PC-9 (cell line): ENCODE data around the gene NTM. TPM values are rescaled to one million over a fixed set of nuclear protein-coding genes. Genes with fewer than 3 reads are reported as not detected.

Source experiments
- BruUV-seq: library from RNA; stranded (reverse); fragments of 400-500 nt; replicated peaks from 2 replicates; lab custom pipeline; 2021; lab: Mats Ljungman, UMichigan
- CTCF ChIA-PET: fragments of 300-600 bp; sonication (Branson Sonifier 250); formaldehyde crosslinking; loops from one replicate; lab custom pipeline; 2022; ENCODE audit warnings: antibody characterized with exemption; lab: Charles Lee
- POLR2A ChIA-PET: fragments of 300-600 bp; sonication (Branson Sonifier 250); formaldehyde crosslinking; loops from one replicate; lab custom pipeline; 2022; ENCODE audit warnings: antibody characterized with exemption; ENCODE audit not compliant: unreplicated experiment; lab: Charles Lee
- DNase-seq, 2 experiments: peaks; one replicate each; pipeline versions ENCODE4 v3.0.0 to v3.0.0-alpha.2; 2015 to 2022; ENCODE audit warnings: mixed read lengths in 1 of 2
- H2AFZ ChIP-seq: fragments of 200-600 bp; sonication (generic); 2 replicates; pipeline ENCODE4 v1.8.1; 2017; ENCODE audit warnings: antibody characterized with exemption
- H3F3A ChIP-seq: fragments of 200-600 bp; sonication (generic); 2 replicates; pipeline ENCODE4 v1.8.1; 2017; ENCODE audit warnings: antibody characterized with exemption, mild to moderate bottlenecking, low read depth; ENCODE audit not compliant: insufficient read depth
- H3K27ac ChIP-seq: fragments of 200-600 bp; sonication (generic); 2 replicates; pipeline ENCODE4 v1.6.1; 2016; ENCODE audit warnings: mixed run types
- H3K27me3 ChIP-seq: fragments of 200-600 bp; sonication (generic); 2 replicates; pipeline ENCODE4 v1.6.1; 2016; ENCODE audit warnings: low read depth, mixed run types; ENCODE audit not compliant: insufficient read depth
- H3K36me3 ChIP-seq: fragments of 200-600 bp; sonication (generic); 2 replicates; pipeline ENCODE4 v1.6.1; 2016; ENCODE audit warnings: low read depth, mixed run types
- H3K4me1 ChIP-seq: fragments of 200-600 bp; sonication (generic); replicated peaks from 2 replicates; pipeline ENCODE4 v1.6.1; 2016; ENCODE audit warnings: mixed run types; ENCODE audit not compliant: insufficient read depth
- H3K4me2 ChIP-seq: fragments of 200-600 bp; sonication (generic); 2 replicates; pipeline ENCODE4 v1.6.1; 2017; ENCODE audit warnings: mixed run types
- H3K4me3 ChIP-seq: fragments of 200-600 bp; sonication (generic); 2 replicates; pipeline ENCODE4 v1.6.1; 2016; ENCODE audit warnings: mixed run types
- H3K79me2 ChIP-seq: fragments of 200-600 bp; sonication (generic); 2 replicates; pipeline ENCODE4 v1.6.1; 2017; ENCODE audit warnings: low read depth, mixed run types
- H3K9me2 ChIP-seq: fragments of 200-600 bp; sonication (generic); 2 replicates; pipeline ENCODE4 v1.8.1; 2017; ENCODE audit warnings: mild to moderate bottlenecking; ENCODE audit not compliant: insufficient read depth
- H3K9me3 ChIP-seq: fragments of 200-600 bp; sonication (generic); 2 replicates; pipeline ENCODE4 v1.8.1; 2016; ENCODE audit warnings: low read depth; ENCODE audit not compliant: insufficient read depth
- H4K20me1 ChIP-seq: fragments of 200-600 bp; sonication (generic); 2 replicates; pipeline ENCODE4 v1.8.1; 2017; ENCODE audit not compliant: insufficient read depth
- CTCF ChIP-seq: fragments of 200-600 bp; sonication (generic); conservative IDR thresholded peaks from 2 replicates; pipeline ENCODE4 v1.6.1; 2017; ENCODE audit warnings: mixed run types, antibody characterized with exemption, mild to moderate bottlenecking, moderate library complexity
- EZH2 ChIP-seq: fragments of 200-600 bp; sonication (generic); IDR thresholded peaks from 2 replicates; pipeline ENCODE4 v1.8.0; 2017; ENCODE audit warnings: antibody characterized with exemption, low read depth
- intact Hi-C: fragments of 100-400 bp; cut with micrococcal nuclease; formaldehyde crosslinking; loops from one replicate; pipeline ENCODE4 v1.10.0; 2022; ENCODE audit not compliant: unreplicated experiment
- total RNA-seq: library from RNA; stranded (reverse); gene quantifications from 2 replicates; pipeline ENCODE4 v1.2.3, GENCODE V29; 2021

NTM gene
- total RNA-seq, 1 experiment from 2014 or later: not detected

- Histone ChIP-seq H4K20me1 (no peaks in the 10 kb centered on the region), H3K27ac (no peak overlapping the region), H3K9me2 (no peaks in the 10 kb centered on the region), H2AFZ (no peak overlapping the region), H3K36me3 (no peaks in the 10 kb centered on the region), H3F3A (no peaks in the 10 kb centered on the region), H3K4me2 (no peak overlapping the region), H3K27me3 (no peaks in the 10 kb centered on the region), H3K79me2 (no peaks in the 10 kb centered on the region), H3K9me3 (no peaks in the 10 kb centered on the region), H3K4me1 (no peaks in the 10 kb centered on the region), H3K4me3 (no peak overlapping the region)
- TF ChIP-seq CTCF (no peak), EZH2 (no peak)
- DNase-seq: no peak
- intact Hi-C loops: no loop called here
- ChIA-PET POLR2A (no interaction called here), CTCF (no interaction called here)
- no TSS peak for BruUV-seq
Measured at GRCh38 chr11:131413217-131413616, 42.8 kb downstream of the NTM start.

- Histone ChIP-seq H3K4me1 (no peaks in the 10 kb centered on the region), H3K27me3 (no peaks in the 10 kb centered on the region), H3K4me2 (no peak overlapping the region), H3F3A (no peaks in the 10 kb centered on the region), H2AFZ (no peak overlapping the region), H4K20me1 (no peaks in the 10 kb centered on the region), H3K9me3 (no peaks in the 10 kb centered on the region), H3K27ac (no peak overlapping the region), H3K9me2 (no peaks in the 10 kb centered on the region), H3K36me3 (no peaks in the 10 kb centered on the region), H3K4me3 (no peak overlapping the region), H3K79me2 (no peaks in the 10 kb centered on the region)
- CTCF ChIA-PET: no interaction called here
- DNase-seq: no peak
- POLR2A ChIA-PET: no interaction called here
- no TSS peak for BruUV-seq
- intact Hi-C loops: no loop called here
- TF ChIP-seq CTCF: no peak
- TF ChIP-seq EZH2: no peak
Measured at GRCh38 chr11:131418189-131418588, 47.8 kb downstream of the NTM start.

- no peaks in the 10 kb centered on the region for H4K20me1 ChIP-seq
- no peaks in the 10 kb centered on the region for H3F3A ChIP-seq
- POLR2A ChIA-PET: no interaction called here
- BruUV-seq: no TSS peak
- intact Hi-C loops: no loop called here
- H3K79me2 ChIP-seq: no peaks in the 10 kb centered on the region
- H3K9me2 ChIP-seq: no peaks in the 10 kb centered on the region
- DNase-seq: no peak
- CTCF ChIA-PET: no interaction called here
- TF ChIP-seq CTCF: no peak
- no peak for TF ChIP-seq EZH2
- H3K4me3 ChIP-seq: no peak overlapping the region
- H3K27ac ChIP-seq: no peak overlapping the region
- no peaks in the 10 kb centered on the region for H3K27me3 ChIP-seq
- H3K36me3 ChIP-seq: no peaks in the 10 kb centered on the region
- no peak overlapping the region for H3K4me2 ChIP-seq
- no peak overlapping the region for H2AFZ ChIP-seq
- no peaks in the 10 kb centered on the region for H3K9me3 ChIP-seq
- H3K4me1 ChIP-seq: no peaks in the 10 kb centered on the region
Measured at GRCh38 chr11:131421066-131421855, 50.8 kb downstream of the NTM start.
